GM19328 (cell line): ENCODE results near the gene TSHZ3.

Experiments
- ATAC-seq: cut with Tn5 transposase; IDR thresholded peaks from one replicate; pipeline ENCODE4 v1.9.1; 2021; ENCODE audit warnings: mild to moderate bottlenecking, moderate library complexity; ENCODE audit not compliant: unreplicated experiment

Gene TSHZ3

GRCh38 chr19:31338069-31338776, 11.0 kb downstream of the TSHZ3 start:
- no peak for ATAC-seq

- ATAC-seq, result no peak
These were observed 12.0 kb downstream of the TSHZ3 start for GRCh38 chr19:31337008-31337914.

- ATAC-seq, result no peak
These were observed 13.5 kb downstream of the TSHZ3 start for GRCh38 chr19:31335716-31336115.

GRCh38 chr19:31334849-31335624, 14.2 kb downstream of the TSHZ3 start:
- no peak for ATAC-seq

- ATAC-seq, result no peak
These were observed 15.0 kb downstream of the TSHZ3 start for GRCh38 chr19:31334101-31334848.

GRCh38 chr19:31332096-31332495, 17.1 kb downstream of the TSHZ3 start:
- no peak for ATAC-seq

GRCh38 chr19:31331536-31331935, 17.7 kb downstream of the TSHZ3 start:
- no peak for ATAC-seq

GRCh38 chr19:31330761-31331160, 18.5 kb downstream of the TSHZ3 start:
- ATAC-seq, result no peak

GRCh38 chr19:31330237-31330636, 19.0 kb downstream of the TSHZ3 start:
- no peak for ATAC-seq

- no peak for ATAC-seq
These were observed 19.4 kb downstream of the TSHZ3 start for GRCh38 chr19:31329819-31330218.

GRCh38 chr19:31328238-31328637, 21.0 kb downstream of the TSHZ3 start:
- no peak for ATAC-seq

- ATAC-seq, result no peak
These were observed 22.8 kb downstream of the TSHZ3 start for GRCh38 chr19:31326329-31327028.

- ATAC-seq, result no peak
These were observed 23.9 kb downstream of the TSHZ3 start for GRCh38 chr19:31325342-31325741.

- ATAC-seq, result no peak
These were observed 29.8 kb downstream of the TSHZ3 start for GRCh38 chr19:31319465-31319864.

GRCh38 chr19:31318790-31319425, 30.3 kb downstream of the TSHZ3 start:
- ATAC-seq, result no peak

GRCh38 chr19:31317570-31317969, 31.7 kb downstream of the TSHZ3 start:
- no peak for ATAC-seq

- no peak for ATAC-seq
These were observed 32.1 kb downstream of the TSHZ3 start for GRCh38 chr19:31317093-31317492.

GRCh38 chr19:31316201-31316951, 32.9 kb downstream of the TSHZ3 start:
- no peak for ATAC-seq

- no peak for ATAC-seq
These were observed 33.6 kb downstream of the TSHZ3 start for GRCh38 chr19:31315652-31316051.
